ENCODE measurements around the gene MAJIN. TPM values are rescaled to one million over a fixed set of nuclear protein-coding genes. Genes with fewer than 3 reads are reported as not detected.

The MAJIN gene
- total and polyA plus RNA-seq, 9 of the 15 experiments (the other 6 are each of a cell fraction or from before 2014, with no cell fraction given), result 0.17 to 0.83 (median 0.24) TPM; not detected in 2

GRCh38 chr11:64892411-64892831, 79.5 kb downstream of the MAJIN start:
- CTCF ChIA-PET (ENCODE audit: low intra/inter-chr PET ratio), result interaction anchor here (2.4 to 3.4 kb wide), 2 partner anchors 45 to 104 kb away, joined by 13 to 39 read pairs; no protein-coding TSS in a partner anchor
- DNase-seq (ENCODE audit: extremely low read depth in 1 of 4, low spot score in 3 of 4) (no peak), FAIRE-seq (no peak), ATAC-seq (no peak)
- Histone ChIP-seq H3K79me2 (ENCODE audit: control insufficient read depth, insufficient read depth, low read length) (no peaks in the 10 kb centered on the region), H3K27ac (ENCODE audit: extremely low read depth, low read depth, low read length) (no peak overlapping the region; the same call in 2 of the 3 replicates), H3K4me1 (replicated peaks in 1 of 2; ENCODE audit: control insufficient read depth in 2 of 2, insufficient read depth in 2 of 2, low read length in 2 of 2) (peaks cover 29 to 91% of the 10 kb centered on the region in 2 experiments), H3K9me1 (ENCODE audit: control insufficient read depth, insufficient read depth, low read length) (no peaks in the 10 kb centered on the region), H3K4me2 (ENCODE audit: insufficient read depth, low read length) (no peak overlapping the region), H3K36me3 (ENCODE audit: control insufficient read depth, insufficient read depth, low read length) (peaks cover 25% of the 10 kb centered on the region; the same call in 1 of the 3 replicates), H3K9me3 (replicated peaks; ENCODE audit: control insufficient read depth, insufficient read depth, low read depth, low read length) (no peaks in the 10 kb centered on the region), H3K27me3 (ENCODE audit: control insufficient read depth in 2 of 2, insufficient read depth in 2 of 2, low read length in 2 of 2) (no peaks in the 10 kb centered on the region), H2AFZ (ENCODE audit: low read depth, low read length) (no peak overlapping the region), H3K9ac (ENCODE audit: insufficient read depth in 1 of 2, low read depth in 2 of 2, low read length in 2 of 2) (peak overlapping the region in 1 of 2 experiments; percentile 60; a peak in 2 of 4 replicates), H4K20me1 (replicated peaks; ENCODE audit: control insufficient read depth, insufficient read depth, low read length) (no peaks in the 10 kb centered on the region), H3K4me3 (no peak overlapping the region)
- in situ Hi-C loops (cut with MboI) (loop anchor here (5.0 kb wide), 2 partner anchors 45 to 105 kb away; no protein-coding TSS in a partner anchor), intact Hi-C loops (cut with micrococcal nuclease) (loop anchor here (5.0 kb wide), 1 partner anchor 105 kb away; no protein-coding TSS in a partner anchor)
- BruUV-seq (replicated peaks), result no TSS peak
- POLR2A ChIA-PET, result interaction anchor here (0.8 to 1.5 kb wide), 4 partner anchors 11 to 43 kb away, joined by 3 to 4 read pairs (median 3); no protein-coding TSS in a partner anchor
- 73% methylated on average over 10 of the region's 11 CpGs for WGBS (ENCODE audit: insufficient coverage, low coverage, missing lambda C conversion rate)
- TF ChIP-seq RNF219 (CRISPR knock-in tag; IDR thresholded peaks at IDR 0.05) (no peak), DPF2 (IDR thresholded peaks at IDR 0.05) (no peak), SIN3A (IDR thresholded peaks at IDR 0.05; ENCODE audit: borderline replicate concordance in 2 of 2, control insufficient read depth in 1 of 2, low read depth in 2 of 2, low read length in 2 of 2) (no peak), MECOM (CRISPR knock-in tag; IDR thresholded peaks at IDR 0.05) (no peak), POLR2G (IDR thresholded peaks at IDR 0.05; ENCODE audit: low read depth, low read length) (peak; percentile 0; the same call in 1 of the 2 replicates), ZNF347 (CRISPR knock-in tag; IDR thresholded peaks at IDR 0.05; ENCODE audit: low read depth) (no peak), ZBTB17 (CRISPR knock-in tag; IDR thresholded peaks at IDR 0.05) (no peak), HNRNPH1 (optimal IDR thresholded peaks at IDR 0.05; ENCODE audit: low read depth, low read length) (no peak), BHLHE40 (IDR thresholded peaks at IDR 0.05; ENCODE audit: low read length) (no peak), FOXK2 (conservative IDR thresholded peaks at IDR 0.05 in 1 of 2, IDR thresholded peaks at IDR 0.05 in 1 of 2; ENCODE audit: low read depth in 2 of 2) (no peak), CHAMP1 (IDR thresholded peaks at IDR 0.05) (no peak), ZFP36 (IDR thresholded peaks at IDR 0.05; ENCODE audit: low read depth, low read length, partially characterized antibody) (peak; percentile 51), CCAR2 (IDR thresholded peaks at IDR 0.05; ENCODE audit: low read depth, low read length) (no peak), THRA (IDR thresholded peaks at IDR 0.05) (no peak), SAFB2 (IDR thresholded peaks at IDR 0.05; ENCODE audit: borderline replicate concordance, low read depth, low read length, severe bottlenecking) (no peak), ZNF584 (CRISPR knock-in tag; IDR thresholded peaks at IDR 0.05; ENCODE audit: low read depth) (no peak)

Data from K562 (cell line).